ENCODE measurements around the gene ANKRD33B. TPM values are rescaled to one million over a fixed set of nuclear protein-coding genes. Genes with fewer than 3 reads are reported as not detected.

The ANKRD33B gene
- total RNA-seq, 1 experiment from 2014 or later = 0.75 TPM

GRCh38 chr5:10645671-10646070 is 81.8 kb downstream of the ANKRD33B start:
- no peak overlapping the region for H3K4me3 ChIP-seq (ENCODE audit: low read depth, low read length, poor library complexity, severe bottlenecking)
- no peaks in the 10 kb centered on the region for H3K4me1 ChIP-seq (ENCODE audit: insufficient read depth, low read length, poor library complexity, severe bottlenecking)
- no peaks in the 10 kb centered on the region for H3K9me3 ChIP-seq (ENCODE audit: low read depth, low read length, poor library complexity, severe bottlenecking)
- no peak overlapping the region for H3K27ac ChIP-seq (ENCODE audit: low read depth, low read length, poor library complexity, severe bottlenecking)
- TF ChIP-seq CTCF (conservative IDR thresholded peaks at IDR 0.05; ENCODE audit: low read depth, low read length) = no peak
- TF ChIP-seq EZH2 (IDR thresholded peaks at IDR 0.05; ENCODE audit: borderline replicate concordance, low read depth, low read length, poor library complexity, severe bottlenecking) = no peak
- no peaks in the 10 kb centered on the region for H3K36me3 ChIP-seq (ENCODE audit: insufficient read depth, low read length, poor library complexity, severe bottlenecking)
- no peak for DNase-seq (ENCODE audit: low spot score)
- H3K27me3 ChIP-seq (replicated peaks; ENCODE audit: insufficient read depth, low read depth, low read length, poor library complexity) = peaks cover 22% of the 10 kb centered on the region
- CTCF ChIA-PET = no interaction called here
- no TSS peak for BruUV-seq (replicated peaks)
- intact Hi-C loops (cut with micrococcal nuclease; ENCODE audit: unreplicated experiment) = no loop called here
- POLR2A ChIA-PET (ENCODE audit: low non-redundant PET) = no interaction called here

DNA sequence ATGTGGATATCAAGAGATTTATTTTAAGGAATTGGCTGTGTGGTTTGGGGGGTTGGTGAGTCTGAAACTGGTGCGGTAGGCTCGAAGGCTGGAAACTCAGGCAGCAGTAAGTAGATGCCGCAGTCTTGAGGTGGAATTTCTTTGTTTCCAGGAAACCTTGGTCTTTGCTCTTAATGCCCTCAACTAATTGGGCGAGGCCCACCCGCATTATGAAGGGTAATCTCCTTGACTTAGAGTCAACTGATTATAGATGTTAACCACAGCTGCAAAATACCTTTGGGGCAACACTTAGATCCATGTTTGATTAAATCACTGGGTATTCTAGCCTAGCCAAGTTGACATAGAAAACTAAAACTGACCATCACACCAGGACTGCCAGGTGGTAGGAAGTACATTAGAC is 83.8 kb downstream of the ANKRD33B start:
- CTCF ChIA-PET = no interaction called here
- no peak for DNase-seq (ENCODE audit: low spot score)
- no TSS peak for BruUV-seq (replicated peaks)
- POLR2A ChIA-PET (ENCODE audit: low non-redundant PET) = no interaction called here
- intact Hi-C loops (cut with micrococcal nuclease; ENCODE audit: unreplicated experiment) = no loop called here
- TF ChIP-seq CTCF (conservative IDR thresholded peaks at IDR 0.05; ENCODE audit: low read depth, low read length) = no peak
- no peak for TF ChIP-seq EZH2 (IDR thresholded peaks at IDR 0.05; ENCODE audit: borderline replicate concordance, low read depth, low read length, poor library complexity, severe bottlenecking)
- Histone ChIP-seq H3K27me3 (replicated peaks; ENCODE audit: insufficient read depth, low read depth, low read length, poor library complexity) (peaks cover 15% of the 10 kb centered on the region), H3K27ac (ENCODE audit: low read depth, low read length, poor library complexity, severe bottlenecking) (no peak overlapping the region), H3K36me3 (ENCODE audit: insufficient read depth, low read length, poor library complexity, severe bottlenecking) (no peaks in the 10 kb centered on the region), H3K4me1 (ENCODE audit: insufficient read depth, low read length, poor library complexity, severe bottlenecking) (no peaks in the 10 kb centered on the region), H3K9me3 (ENCODE audit: low read depth, low read length, poor library complexity, severe bottlenecking) (no peaks in the 10 kb centered on the region), H3K4me3 (ENCODE audit: low read depth, low read length, poor library complexity, severe bottlenecking) (no peak overlapping the region)

DNA sequence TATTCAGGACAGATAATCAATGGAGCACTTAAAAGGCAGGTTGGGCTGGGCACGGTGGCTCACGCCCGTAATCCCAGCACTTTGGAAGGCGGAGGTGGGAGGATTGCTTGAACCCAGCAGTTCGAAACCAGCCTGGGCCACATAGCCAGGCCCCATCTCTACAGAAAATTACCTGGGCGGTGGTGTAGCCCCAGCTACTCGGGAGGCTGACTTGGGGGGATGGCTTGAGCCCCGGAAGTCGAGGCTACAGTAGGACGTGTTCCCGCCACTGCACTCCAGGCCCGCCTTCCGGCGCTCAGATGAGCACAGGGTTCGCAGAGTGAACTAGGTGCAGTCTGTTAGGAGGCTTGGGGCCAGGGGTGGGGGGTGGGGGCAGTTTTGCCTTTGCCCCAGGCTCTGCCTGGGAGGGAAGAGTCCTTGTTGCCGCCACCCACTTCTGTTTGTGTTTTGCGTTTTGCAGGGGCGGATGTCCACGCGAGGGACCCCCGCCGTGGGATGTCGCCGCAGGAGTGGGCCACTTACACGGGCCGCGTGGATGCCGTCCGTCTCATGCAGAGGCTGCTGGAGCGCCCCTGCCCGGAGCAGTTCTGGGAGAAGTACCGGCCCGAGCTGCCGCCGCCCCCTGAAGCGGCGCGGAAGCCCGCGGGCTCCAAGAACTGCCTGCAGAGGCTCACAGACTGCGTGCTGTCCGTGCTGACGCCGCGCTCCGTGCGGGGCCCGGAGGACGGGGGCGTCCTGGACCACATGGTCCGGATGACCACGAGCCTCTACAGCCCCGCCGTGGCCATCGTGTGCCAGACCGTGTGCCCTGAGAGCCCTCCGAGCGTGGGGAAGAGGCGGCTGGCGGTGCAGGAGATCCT is 85.2 kb downstream of the ANKRD33B start:
- Histone ChIP-seq H3K36me3 (ENCODE audit: insufficient read depth, low read length, poor library complexity, severe bottlenecking) (no peaks in the 10 kb centered on the region), H3K27me3 (replicated peaks; ENCODE audit: insufficient read depth, low read depth, low read length, poor library complexity) (peaks cover 12% of the 10 kb centered on the region), H3K4me1 (ENCODE audit: insufficient read depth, low read length, poor library complexity, severe bottlenecking) (no peaks in the 10 kb centered on the region), H3K4me3 (ENCODE audit: low read depth, low read length, poor library complexity, severe bottlenecking) (no peak overlapping the region), H3K9me3 (ENCODE audit: low read depth, low read length, poor library complexity, severe bottlenecking) (no peaks in the 10 kb centered on the region), H3K27ac (ENCODE audit: low read depth, low read length, poor library complexity, severe bottlenecking) (no peak overlapping the region)
- ChIA-PET POLR2A (ENCODE audit: low non-redundant PET) (interaction anchor here (0.6 kb wide), 1 partner anchor 234 kb away, joined by 3 read pairs; no protein-coding TSS in a partner anchor), CTCF (no interaction called here)
- intact Hi-C loops (cut with micrococcal nuclease; ENCODE audit: unreplicated experiment) = no loop called here
- no peak for TF ChIP-seq EZH2 (IDR thresholded peaks at IDR 0.05; ENCODE audit: borderline replicate concordance, low read depth, low read length, poor library complexity, severe bottlenecking)
- no peak for TF ChIP-seq CTCF (conservative IDR thresholded peaks at IDR 0.05; ENCODE audit: low read depth, low read length)
- BruUV-seq (replicated peaks) = no TSS peak
- no peak for DNase-seq (ENCODE audit: low spot score)

All from A673 (cell line).